GM18909 (cell line): ENCODE data around the gene GRIK1.

Source experiments
- ATAC-seq: cut with Tn5 transposase; IDR thresholded peaks from one replicate; pipeline ENCODE4 v1.9.1; 2021; ENCODE audit warnings: mild to moderate bottlenecking; ENCODE audit not compliant: unreplicated experiment, poor library complexity

Gene GRIK1

GRCh38 chr21:29506947-29507346 is 432.8 kb downstream of the GRIK1 start:
- ATAC-seq, result no peak

GRCh38 chr21:29506214-29506613 is 433.6 kb downstream of the GRIK1 start:
- no peak for ATAC-seq

DNA sequence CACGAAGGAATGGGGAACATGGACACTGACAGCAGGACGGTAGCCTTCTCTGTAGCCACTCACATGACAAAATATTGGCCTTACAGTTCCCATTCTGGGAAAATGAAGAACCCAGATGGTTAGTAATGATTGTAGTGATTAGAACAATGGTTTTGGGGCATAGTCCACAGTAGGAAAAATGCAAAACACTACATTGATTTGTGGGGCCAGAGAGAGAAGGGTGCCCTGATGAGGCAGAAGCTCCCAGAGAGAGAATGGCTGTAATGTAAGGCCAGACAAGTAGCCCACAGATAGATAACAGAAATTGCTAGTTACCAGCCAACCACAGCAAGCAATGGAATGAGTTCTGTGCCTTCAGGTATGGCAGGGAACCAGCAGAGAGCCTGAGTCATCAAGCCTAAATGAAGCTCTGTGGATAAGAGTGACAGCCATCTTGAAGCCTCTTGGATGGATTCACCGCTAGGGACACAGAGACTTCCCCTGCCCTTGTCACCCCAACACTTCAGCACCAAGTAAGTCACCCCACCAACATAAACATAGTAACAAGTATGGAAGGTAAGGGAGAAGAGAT is 435.0 kb downstream of the GRIK1 start:
- ATAC-seq, result no peak

DNA sequence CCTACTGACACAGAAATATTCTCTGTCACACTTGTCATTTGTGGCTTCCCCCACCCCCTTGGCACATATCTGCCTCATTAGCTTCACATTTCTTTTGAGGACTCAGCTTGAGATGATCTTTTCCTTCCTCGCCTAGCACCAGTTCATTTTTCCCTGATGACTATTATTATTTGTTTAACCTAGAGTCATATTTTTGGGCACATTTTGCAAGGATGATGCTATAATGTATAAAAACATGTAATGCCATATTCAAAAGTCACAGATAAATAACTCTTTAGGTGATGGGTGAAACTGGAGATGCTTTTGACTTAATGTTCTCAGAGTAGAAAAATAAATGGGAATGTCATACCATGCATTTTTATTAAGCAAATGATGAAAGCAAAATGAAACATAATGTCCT is 438.3 kb downstream of the GRIK1 start:
- no peak for ATAC-seq

DNA sequence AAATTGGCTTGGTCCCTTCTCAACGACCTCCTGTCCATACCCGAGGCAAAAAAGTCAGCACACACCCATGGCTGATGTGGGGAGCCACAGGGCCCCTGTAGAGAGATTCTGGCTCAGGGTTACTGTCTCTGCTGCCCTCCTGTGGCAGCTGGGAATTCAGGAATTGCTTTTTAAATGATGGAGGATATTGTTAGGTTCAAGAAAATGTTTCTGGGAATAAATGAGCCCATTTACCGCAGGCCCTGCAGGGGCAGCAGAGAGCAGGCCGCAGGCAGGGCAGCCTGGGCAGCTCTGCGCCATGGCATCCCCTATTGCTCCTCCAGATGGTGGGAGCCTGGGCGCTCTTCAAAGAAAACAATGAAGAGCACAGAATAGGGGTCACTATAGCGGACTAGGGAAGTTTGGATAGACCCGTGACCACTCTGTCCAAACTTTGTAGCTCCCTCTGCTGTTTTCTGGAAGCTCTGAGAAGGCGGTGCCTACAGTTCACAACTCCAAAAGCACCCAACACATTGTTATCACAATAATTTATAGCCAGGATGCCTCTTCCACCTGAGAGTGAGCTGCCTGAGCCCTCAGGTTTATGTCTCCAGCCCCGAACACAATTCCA is 440.0 kb downstream of the GRIK1 start:
- no peak for ATAC-seq

DNA sequence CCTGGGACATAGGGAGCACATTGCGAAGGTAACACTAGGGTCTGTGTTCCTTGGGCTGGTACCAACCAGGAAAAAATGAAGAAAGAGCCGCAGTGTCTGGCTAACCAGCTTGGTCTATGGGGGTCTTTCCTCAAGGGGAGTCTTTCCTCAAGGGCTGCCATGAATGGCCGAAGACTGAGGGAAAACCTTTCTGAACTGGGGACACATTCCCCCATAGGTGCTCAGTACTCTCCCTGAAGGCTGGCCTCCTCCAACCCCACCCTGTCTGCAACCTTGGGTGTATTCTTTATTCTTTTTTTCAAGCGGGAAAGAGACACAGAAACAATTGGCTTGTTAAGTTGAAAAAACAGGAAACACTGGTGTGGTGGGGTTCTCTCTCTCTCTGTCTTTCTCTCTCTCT is 440.6 kb downstream of the GRIK1 start:
- no peak for ATAC-seq

- ATAC-seq, result no peak
These were observed 443.5 kb downstream of the GRIK1 start for GRCh38 chr21:29496337-29496736.

DNA sequence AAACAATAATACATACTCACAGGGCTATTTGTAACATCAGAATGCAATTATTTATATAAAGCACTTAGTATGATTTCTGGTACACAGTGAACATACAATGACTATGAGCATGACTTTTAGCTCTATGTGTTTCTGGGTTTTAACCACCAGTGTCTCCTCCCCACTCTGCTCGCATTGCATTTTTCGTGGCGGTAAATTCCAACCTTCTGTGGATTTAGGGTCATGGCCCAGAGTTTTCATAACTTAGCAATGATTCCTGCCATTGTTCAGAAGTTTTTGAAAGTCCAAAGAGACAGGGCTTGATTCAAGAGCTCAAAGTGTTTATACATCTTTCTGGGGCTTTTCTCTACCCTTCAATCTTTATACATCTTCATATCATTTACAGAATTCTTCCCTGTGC is 449.8 kb downstream of the GRIK1 start:
- no peak for ATAC-seq

DNA sequence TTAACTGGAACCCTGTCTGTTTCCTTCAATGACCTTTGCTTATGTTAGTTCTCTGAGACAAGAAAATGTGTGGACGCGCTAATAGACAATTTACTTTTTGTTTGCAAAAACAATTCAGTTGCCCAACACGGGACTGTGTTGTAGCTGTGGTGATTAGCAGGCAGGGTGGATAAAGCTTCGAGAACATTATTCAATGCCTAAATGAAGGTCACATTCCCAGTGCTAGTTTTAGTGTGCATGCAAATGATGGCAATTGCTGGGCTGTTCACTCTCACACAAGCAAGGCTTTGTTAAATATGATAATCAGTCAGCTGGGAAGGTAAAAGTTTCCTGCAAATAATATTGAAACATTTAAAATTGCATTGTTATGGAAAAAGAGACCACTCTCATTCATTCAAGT is 452.6 kb downstream of the GRIK1 start:
- no peak for ATAC-seq
